Measurements from ENCODE around the gene OTOF. TPM values are rescaled to one million over a fixed set of nuclear protein-coding genes. Genes with fewer than 3 reads are reported as not detected.

OTOF gene
- total and polyA plus RNA-seq, 5 donors: 0.15 to 0.25 (median 0.25) TPM; not detected in 2

DNA sequence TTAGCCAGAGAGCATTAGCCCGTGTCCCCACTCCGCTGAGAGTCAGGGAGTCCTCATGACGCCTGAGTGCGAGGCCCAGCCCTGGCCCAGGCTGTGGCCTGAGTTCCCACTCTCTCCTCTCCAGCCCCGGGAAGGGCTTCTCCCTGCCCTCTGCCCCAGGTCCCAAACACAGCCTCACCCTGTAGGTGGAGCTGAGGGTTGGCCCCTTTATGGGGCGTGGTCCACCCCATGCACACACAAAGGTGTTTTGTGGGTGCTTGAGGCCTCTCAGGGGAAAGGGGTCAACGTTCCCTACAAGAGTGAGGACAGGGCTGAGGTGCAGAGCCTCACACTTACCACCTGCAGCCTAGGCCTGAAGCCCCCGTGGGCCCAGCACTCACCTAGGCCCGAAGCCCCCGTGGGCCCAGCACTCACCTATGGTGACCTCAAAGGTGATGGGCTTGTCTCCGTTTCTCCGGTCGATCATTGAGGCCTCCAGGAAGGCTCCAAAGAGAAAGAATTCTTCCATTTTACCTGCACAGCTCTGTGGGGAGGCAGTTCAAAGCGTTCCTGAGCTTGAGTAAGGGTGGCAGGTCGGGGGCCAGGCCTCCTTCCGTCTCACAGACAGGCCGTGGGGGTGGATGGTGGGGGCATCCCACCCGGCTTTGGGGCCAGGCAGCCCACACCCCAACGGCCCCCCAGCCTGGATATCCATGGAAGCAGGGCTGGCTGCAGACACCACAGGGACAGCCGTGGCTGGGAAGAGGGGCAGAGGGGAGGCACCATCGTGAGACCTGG, 2.1 kb upstream of the OTOF start:
- 89% methylated on average over 21 of the region's 21 CpGs for WGBS
- Histone ChIP-seq H3K4me3 (ENCODE audit: low read length) (no peak overlapping the region), H3K27me3 (ENCODE audit: control insufficient read depth, insufficient read depth) (no peaks in the 10 kb centered on the region), H3K27ac (ENCODE audit: low read length) (no peak overlapping the region), H3K9me3 (ENCODE audit: control insufficient read depth, low read length) (no peaks in the 10 kb centered on the region), H3K4me1 (ENCODE audit: control insufficient read depth, insufficient read depth, low read length) (peaks cover 2% of the 10 kb centered on the region)
- intact Hi-C loops (cut with DNase I): no loop called here
- DNase-seq: peak in 2 of 3 donors; percentile 6 to 40
- no peak for ATAC-seq

DNA sequence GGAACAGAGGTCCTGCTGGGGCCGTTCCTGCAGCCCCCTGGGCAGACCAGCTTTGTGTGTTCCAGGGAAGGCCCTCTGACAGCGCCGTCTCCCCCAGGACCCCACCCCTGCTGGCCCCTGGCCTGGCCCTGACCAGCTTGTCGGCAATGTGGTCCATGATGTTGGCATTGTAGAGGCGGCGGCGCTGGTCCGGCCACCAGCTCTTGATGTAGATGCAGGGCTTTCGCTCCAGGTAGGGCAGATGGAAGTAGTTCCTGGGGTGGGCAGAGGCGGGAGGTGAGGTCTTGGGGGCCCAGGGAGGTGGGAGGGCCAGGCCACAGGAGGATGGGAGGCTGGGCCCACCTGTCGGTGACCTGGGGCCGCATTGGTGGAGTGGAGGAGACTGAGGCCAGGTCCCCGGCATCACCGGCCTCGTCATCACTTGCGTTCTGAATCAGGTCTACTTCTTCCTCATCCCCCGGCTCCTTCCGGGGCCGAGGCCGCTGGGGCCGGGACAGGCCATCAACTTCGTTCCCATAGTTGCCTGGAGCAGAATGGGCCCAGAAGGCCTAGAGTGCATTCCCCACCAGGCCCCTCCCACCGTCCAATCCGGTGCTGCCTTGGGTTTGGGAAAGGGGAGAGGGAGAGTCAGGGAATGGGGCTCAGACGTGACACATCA, 1.3 kb upstream of the OTOF start:
- no peaks in the 10 kb centered on the region for H3K9me3 ChIP-seq (ENCODE audit: control insufficient read depth, low read length)
- WGBS: 95% methylated on average over 25 of the region's 25 CpGs
- H3K27ac ChIP-seq (ENCODE audit: low read length): no peak overlapping the region
- H3K4me3 ChIP-seq (ENCODE audit: low read length): no peak overlapping the region
- no peak for ATAC-seq
- H3K4me1 ChIP-seq (ENCODE audit: control insufficient read depth, insufficient read depth, low read length): peaks cover 2% of the 10 kb centered on the region
- DNase-seq: peak in 2 of 3 donors; percentile 13 to 46
- intact Hi-C loops (cut with DNase I): no loop called here
- no peaks in the 10 kb centered on the region for H3K27me3 ChIP-seq (ENCODE audit: control insufficient read depth, insufficient read depth)

DNA sequence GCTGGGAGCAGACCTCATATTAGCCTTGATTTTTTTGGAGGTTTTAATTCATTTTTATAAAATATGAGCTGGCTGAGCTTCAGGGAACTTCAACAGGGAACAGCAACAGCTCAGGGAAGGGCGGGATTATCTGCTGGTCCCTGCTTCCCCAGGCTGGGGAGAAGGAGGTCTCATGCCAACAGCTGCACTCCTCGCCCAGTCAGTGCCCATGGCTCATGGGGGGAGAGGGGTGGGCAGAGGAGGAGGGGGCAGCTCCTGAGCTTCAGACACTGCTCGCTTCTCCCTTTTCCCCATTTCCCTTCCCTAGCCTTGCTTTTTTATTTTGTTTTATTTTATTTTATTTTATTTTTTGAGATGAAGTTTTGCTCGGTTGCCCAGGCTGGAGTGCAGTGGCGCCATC, 442 bp upstream of the OTOF start:
- no peak for ATAC-seq
- no peak overlapping the region for H3K27ac ChIP-seq (ENCODE audit: low read length)
- no peaks in the 10 kb centered on the region for H3K9me3 ChIP-seq (ENCODE audit: control insufficient read depth, low read length)
- DNase-seq: peak in 2 of 3 donors; percentile 12 to 36
- H3K27me3 ChIP-seq (ENCODE audit: control insufficient read depth, insufficient read depth): no peaks in the 10 kb centered on the region
- 71% methylated on average over 5 of the region's 5 CpGs for whole genome bisulfite sequencing
- intact Hi-C loops (cut with DNase I): no loop called here
- no peaks in the 10 kb centered on the region for H3K4me1 ChIP-seq (ENCODE audit: control insufficient read depth, insufficient read depth, low read length)
- H3K4me3 ChIP-seq (ENCODE audit: low read length): no peak overlapping the region

- WGBS: 54% methylated on average over 33 of the region's 33 CpGs
- ATAC-seq (no peak), DNase-seq (peak in 2 of 3 donors; percentile 12 to 57)
- intact Hi-C loops (cut with DNase I): no loop called here
- Histone ChIP-seq H3K4me1 (ENCODE audit: control insufficient read depth, insufficient read depth, low read length) (no peaks in the 10 kb centered on the region), H3K9me3 (ENCODE audit: control insufficient read depth, low read length) (no peaks in the 10 kb centered on the region), H3K27ac (ENCODE audit: low read length) (no peak overlapping the region), H3K27me3 (ENCODE audit: control insufficient read depth, insufficient read depth) (no peaks in the 10 kb centered on the region), H3K4me3 (ENCODE audit: low read length) (no peak overlapping the region)
These were observed 606 bp downstream of the OTOF start for GRCh38 chr2:26477126-26477910.

GRCh38 chr2:26475832-26476501, 2.0 kb downstream of the OTOF start:
- Histone ChIP-seq H3K27ac (ENCODE audit: low read length) (no peak overlapping the region), H3K4me1 (ENCODE audit: control insufficient read depth, insufficient read depth, low read length) (no peaks in the 10 kb centered on the region), H3K27me3 (ENCODE audit: control insufficient read depth, insufficient read depth) (no peaks in the 10 kb centered on the region), H3K4me3 (ENCODE audit: low read length) (no peak overlapping the region), H3K9me3 (ENCODE audit: control insufficient read depth, low read length) (no peaks in the 10 kb centered on the region)
- 87% methylated on average over 22 of the region's 22 CpGs for WGBS
- ATAC-seq: no peak
- DNase-seq: peak in 2 of 3 donors; percentile 7 to 52
- intact Hi-C loops (cut with DNase I): no loop called here

DNA sequence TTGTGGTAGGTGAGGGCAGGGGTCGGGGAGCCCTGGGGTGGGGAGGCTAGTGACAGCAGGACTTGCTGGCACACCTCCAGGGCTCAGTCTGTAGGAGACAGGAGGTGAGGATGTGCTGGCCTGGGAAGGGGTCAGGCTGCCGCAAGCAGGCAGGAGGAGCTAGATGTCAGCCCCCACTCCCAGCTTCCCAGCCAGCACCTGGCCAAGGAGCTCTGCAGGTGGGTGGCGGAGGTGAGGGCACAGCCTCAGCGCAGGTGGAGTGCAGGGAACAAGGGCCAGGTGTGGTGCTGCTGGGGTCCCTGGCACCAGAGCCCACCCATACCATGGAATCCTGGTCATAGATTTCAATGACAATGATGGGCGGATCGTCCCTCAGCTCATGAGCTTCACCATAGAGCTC, 2.9 kb downstream of the OTOF start:
- ATAC-seq (no peak), DNase-seq (peak in 2 of 3 donors; percentile 10 to 40)
- Histone ChIP-seq H3K9me3 (ENCODE audit: control insufficient read depth, low read length) (no peaks in the 10 kb centered on the region), H3K4me3 (ENCODE audit: low read length) (no peak overlapping the region), H3K27me3 (ENCODE audit: control insufficient read depth, insufficient read depth) (no peaks in the 10 kb centered on the region), H3K27ac (ENCODE audit: low read length) (no peak overlapping the region), H3K4me1 (ENCODE audit: control insufficient read depth, insufficient read depth, low read length) (no peaks in the 10 kb centered on the region)
- intact Hi-C loops (cut with DNase I): no loop called here
- 93% methylated on average over 6 of the region's 6 CpGs for WGBS

DNA sequence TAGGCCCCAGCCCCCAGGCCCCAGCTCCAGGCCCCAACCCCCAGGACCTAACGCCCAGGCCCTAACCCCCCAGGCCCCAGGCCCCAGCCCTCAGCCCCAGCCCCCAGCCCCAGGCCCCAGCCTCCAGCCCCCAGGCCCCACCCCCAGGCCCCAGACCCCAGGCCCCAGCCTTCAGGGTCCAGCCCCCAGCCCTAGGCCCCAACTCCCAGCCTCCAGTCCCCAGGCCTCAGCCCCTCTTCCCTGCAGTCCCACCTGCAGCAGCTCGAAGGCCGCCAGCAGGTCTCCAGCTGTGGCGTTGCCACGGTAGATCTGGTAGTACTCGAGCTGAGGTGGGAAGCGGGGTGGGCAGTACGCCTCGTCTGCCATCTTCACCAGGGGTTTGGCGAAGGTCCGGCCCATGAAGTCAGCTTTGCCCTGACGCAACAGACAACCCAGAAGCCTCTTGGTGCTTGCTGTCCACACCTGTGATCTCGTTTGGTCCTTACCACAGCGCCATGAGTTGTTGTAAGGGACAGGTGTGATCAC, 3.6 kb downstream of the OTOF start:
- peak in 2 of 3 donors; percentile 6 to 45 for DNase-seq
- intact Hi-C loops (cut with DNase I): loop anchor here in 1 of 4 donors (5.0 kb wide), 1 partner anchor 48 kb away; no protein-coding TSS in a partner anchor
- H3K9me3 ChIP-seq (ENCODE audit: control insufficient read depth, low read length): no peaks in the 10 kb centered on the region
- H3K27ac ChIP-seq (ENCODE audit: low read length): no peak overlapping the region
- ATAC-seq: no peak
- no peak overlapping the region for H3K4me3 ChIP-seq (ENCODE audit: low read length)
- WGBS: 95% methylated on average over 14 of the region's 14 CpGs
- H3K4me1 ChIP-seq (ENCODE audit: control insufficient read depth, insufficient read depth, low read length): no peaks in the 10 kb centered on the region
- H3K27me3 ChIP-seq (ENCODE audit: control insufficient read depth, insufficient read depth): no peaks in the 10 kb centered on the region

DNA sequence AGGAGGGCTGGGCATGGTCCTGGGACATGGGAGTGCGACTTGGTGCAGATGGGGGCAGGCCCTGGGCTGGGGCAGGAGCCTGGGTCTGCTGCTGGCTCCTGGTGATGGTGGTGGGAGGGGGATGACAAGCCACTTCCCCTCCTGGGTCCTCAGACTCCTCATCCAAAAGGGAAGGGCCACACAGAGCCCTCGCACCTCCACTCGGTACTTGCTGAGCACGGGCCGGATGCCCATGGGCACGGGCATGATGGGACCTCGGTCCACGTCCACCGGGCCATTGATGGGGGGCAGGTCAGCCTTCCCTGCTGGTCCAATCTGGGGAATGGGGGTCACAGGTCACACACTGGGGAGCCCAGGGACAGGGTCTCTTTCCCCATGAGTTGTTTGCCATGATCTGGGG, 4.1 kb downstream of the OTOF start:
- ATAC-seq (no peak), DNase-seq (no peak)
- WGBS: 90% methylated on average over 9 of the region's 9 CpGs

DNA sequence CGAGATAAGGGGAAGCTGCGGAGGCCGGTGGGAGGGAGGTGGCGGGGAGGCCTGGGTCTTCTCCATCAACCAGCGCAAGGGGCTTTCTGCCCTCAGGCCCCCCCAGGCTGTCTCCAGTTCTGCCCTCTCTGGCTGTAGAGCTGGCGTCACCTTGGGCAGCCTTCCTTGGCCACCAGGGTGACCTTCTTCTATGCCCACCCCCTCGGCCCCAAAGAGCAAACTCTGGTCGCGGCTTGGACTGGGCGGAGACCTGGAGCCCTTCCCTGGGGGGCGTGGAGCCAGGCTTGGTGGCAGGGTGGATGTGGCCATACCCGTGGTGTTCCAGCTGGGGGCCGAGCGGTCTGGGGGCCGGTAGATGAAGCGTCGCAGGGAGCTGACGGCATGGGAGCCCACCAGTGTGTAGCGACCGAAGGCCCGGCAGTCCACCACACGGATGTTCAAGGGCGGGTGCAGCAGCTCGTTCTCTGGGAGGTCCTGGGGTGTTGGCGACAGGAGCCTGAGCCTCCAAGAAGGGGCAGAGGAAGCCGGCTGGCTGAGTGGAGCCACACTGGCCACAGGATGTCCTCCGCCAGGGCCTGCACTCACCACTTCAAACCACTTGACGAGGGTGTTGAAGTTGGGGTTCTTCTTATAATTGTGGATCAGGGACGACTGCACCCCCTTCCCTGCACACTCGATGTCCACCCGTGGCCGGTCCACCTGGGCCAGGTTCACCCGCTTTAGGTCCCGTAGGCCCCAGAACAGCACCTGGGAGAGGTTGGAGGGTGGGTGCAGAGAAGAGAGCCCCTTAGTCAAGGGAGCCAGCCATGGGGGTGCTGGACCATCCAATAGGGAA, 4.9 kb downstream of the OTOF start:
- WGBS: 88% methylated on average over 34 of the region's 34 CpGs

More for the DNA sequence above, 4.1 kb downstream of the OTOF start:
- no peak overlapping the region for H3K27ac ChIP-seq (ENCODE audit: low read length)
- intact Hi-C loops (cut with DNase I): loop anchor here in 1 of 4 donors (5.0 kb wide), 1 partner anchor 49 kb away; no protein-coding TSS in a partner anchor
- no peaks in the 10 kb centered on the region for H3K27me3 ChIP-seq (ENCODE audit: control insufficient read depth, insufficient read depth)
- H3K9me3 ChIP-seq (ENCODE audit: control insufficient read depth, low read length): no peaks in the 10 kb centered on the region
- no peaks in the 10 kb centered on the region for H3K4me1 ChIP-seq (ENCODE audit: control insufficient read depth, insufficient read depth, low read length)
- H3K4me3 ChIP-seq (ENCODE audit: low read length): no peak overlapping the region

More for the DNA sequence above, 4.9 kb downstream of the OTOF start:
- Histone ChIP-seq H3K9me3 (ENCODE audit: control insufficient read depth, low read length) (no peaks in the 10 kb centered on the region), H3K27me3 (ENCODE audit: control insufficient read depth, insufficient read depth) (no peaks in the 10 kb centered on the region), H3K27ac (ENCODE audit: low read length) (no peak overlapping the region), H3K4me1 (ENCODE audit: control insufficient read depth, insufficient read depth, low read length) (no peaks in the 10 kb centered on the region), H3K4me3 (ENCODE audit: low read length) (no peak overlapping the region)
- intact Hi-C loops (cut with DNase I): loop anchor here in 1 of 4 donors (5.0 kb wide), 1 partner anchor 49 kb away; no protein-coding TSS in a partner anchor
- no peak for ATAC-seq
- peak in 2 of 3 donors; percentile 19 to 59 for DNase-seq

All from right cardiac atrium (tissue), 5 donors.